Activated CD8-positive, alpha-beta T cell treated with anti-CD3 and anti-CD28 coated beads for 36 hours (primary cell): ENCODE results near the gene TP73. TPM values are rescaled to one million over a fixed set of nuclear protein-coding genes. Genes with fewer than 3 reads are reported as not detected.

ENCODE experiments used
- ATAC-seq: fragments of 200-7000 bp; cut with Tn5 transposase; one replicate; pipeline ENCODE4 v1.10.0; 2021; ENCODE audit warnings: mild to moderate bottlenecking, moderate library complexity
- CTCF ChIA-PET: fragments of 350-600 bp; sonication (Branson Sonifier 250); formaldehyde crosslinking; loops from one replicate; lab custom pipeline; 2021; ENCODE audit warnings: antibody characterized with exemption; lab: Charles Lee
- POLR2A ChIA-PET: fragments of 350-600 bp; sonication (Branson Sonifier 250); formaldehyde crosslinking; loops from one replicate; lab custom pipeline; 2021; ENCODE audit warnings: antibody characterized with exemption; lab: Charles Lee
- DNase-seq: peaks from one replicate; pipeline ENCODE4 v3.0.0-alpha.2; 2020
- H3K27ac Mint-ChIP-seq: one replicate; pipeline ENCODE4 v1.8.0; 2021; ENCODE audit warnings: mild to moderate bottlenecking, mixed read lengths
- H3K27me3 Mint-ChIP-seq: one replicate; pipeline ENCODE4 v1.8.0; 2021; ENCODE audit warnings: mixed read lengths
- H3K36me3 Mint-ChIP-seq: one replicate; pipeline ENCODE4 v1.8.0; 2021; ENCODE audit warnings: low read depth, mixed read lengths
- H3K4me1 Mint-ChIP-seq: one replicate; pipeline ENCODE4 v1.8.0; 2021; ENCODE audit warnings: low read depth, mixed read lengths
- H3K4me3 Mint-ChIP-seq: one replicate; pipeline ENCODE4 v1.8.0; 2021; ENCODE audit warnings: mild to moderate bottlenecking, moderate library complexity, mixed read lengths
- H3K9me3 Mint-ChIP-seq: one replicate; pipeline ENCODE4 v1.8.0; 2021; ENCODE audit warnings: mixed read lengths
- CTCF ChIP-seq: fragments of 200-600 bp; IDR thresholded peaks from one replicate; pipeline ENCODE4 v1.8.0; 2022; ENCODE audit warnings: antibody characterized with exemption, mild to moderate bottlenecking
- intact Hi-C: fragments of 100-400 bp; cut with micrococcal nuclease; formaldehyde crosslinking; loops from one replicate; pipeline ENCODE4 v1.10.0; 2022
- total RNA-seq, 2 experiments: library from RNA; stranded (reverse); gene quantifications; one replicate each; pipeline ENCODE4 v1.2.3, GENCODE V29; 2021

The TP73 gene
- total RNA-seq, 2 experiments from 2014 or later = 0.60 to 0.68 TPM

- Mint-ChIP-seq H3K4me3 (no peak overlapping the region), H3K27me3 (peaks cover 38% of the 10 kb centered on the region), H3K36me3 (peaks cover 2% of the 10 kb centered on the region), H3K4me1 (peaks cover 31% of the 10 kb centered on the region), H3K9me3 (no peaks in the 10 kb centered on the region), H3K27ac (no peak overlapping the region)
- no peak for TF ChIP-seq CTCF
- intact Hi-C loops = no loop called here
- ATAC-seq (no peak), DNase-seq (no peak)
- POLR2A ChIA-PET = no interaction called here
- CTCF ChIA-PET = interaction anchor here (0.9 kb wide), 1 partner anchor 162 kb away, joined by 3 read pairs; no protein-coding TSS in a partner anchor
Measured at GRCh38 chr1:3653286-3653618, 936 bp downstream of the TP73 start.

GRCh38 chr1:3654549-3655281, 2.4 kb downstream of the TP73 start:
- Mint-ChIP-seq H3K27ac (no peak overlapping the region), H3K36me3 (no peaks in the 10 kb centered on the region), H3K4me1 (peaks cover 21% of the 10 kb centered on the region), H3K9me3 (no peaks in the 10 kb centered on the region), H3K4me3 (no peak overlapping the region), H3K27me3 (peaks cover 47% of the 10 kb centered on the region)
- CTCF ChIA-PET = interaction anchor here (1.0 to 1.3 kb wide), 3 partner anchors 8 to 69 kb away, joined by 3 to 4 read pairs (median 3); no protein-coding TSS in a partner anchor
- TF ChIP-seq CTCF = no peak
- intact Hi-C loops = no loop called here
- ATAC-seq = no peak
- no peak for DNase-seq
- POLR2A ChIA-PET = no interaction called here

GRCh38 chr1:3656450-3657095, 4.3 kb downstream of the TP73 start:
- Mint-ChIP-seq H3K4me1 (peaks cover 15% of the 10 kb centered on the region), H3K9me3 (no peaks in the 10 kb centered on the region), H3K36me3 (no peaks in the 10 kb centered on the region), H3K4me3 (no peak overlapping the region), H3K27ac (no peak overlapping the region), H3K27me3 (peaks cover 42% of the 10 kb centered on the region)
- no peak for TF ChIP-seq CTCF
- intact Hi-C loops = no loop called here
- DNase-seq = peak; percentile 60
- POLR2A ChIA-PET = interaction anchor here (1.2 kb wide), 1 partner anchor 10 kb away, joined by 5 read pairs; no protein-coding TSS in a partner anchor
- CTCF ChIA-PET = no interaction called here
- no peak for ATAC-seq

- no peak for ATAC-seq
- H3K27me3 Mint-ChIP-seq = peaks cover 43% of the 10 kb centered on the region
- no peaks in the 10 kb centered on the region for H3K9me3 Mint-ChIP-seq
- H3K4me3 Mint-ChIP-seq = no peak overlapping the region
- no peaks in the 10 kb centered on the region for H3K36me3 Mint-ChIP-seq
- ChIA-PET CTCF (no interaction called here), POLR2A (no interaction called here)
- H3K27ac Mint-ChIP-seq = no peak overlapping the region
- TF ChIP-seq CTCF = no peak
- H3K4me1 Mint-ChIP-seq = peaks cover 15% of the 10 kb centered on the region
- intact Hi-C loops = no loop called here
- DNase-seq = no peak
Measured at GRCh38 chr1:3657096-3657475, 4.8 kb downstream of the TP73 start.

GRCh38 chr1:3657578-3658230, 5.4 kb downstream of the TP73 start:
- H3K9me3 Mint-ChIP-seq = no peaks in the 10 kb centered on the region
- DNase-seq (no peak), ATAC-seq (no peak)
- no peaks in the 10 kb centered on the region for H3K36me3 Mint-ChIP-seq
- H3K4me1 Mint-ChIP-seq = peaks cover 15% of the 10 kb centered on the region
- H3K27me3 Mint-ChIP-seq = peaks cover 46% of the 10 kb centered on the region
- H3K4me3 Mint-ChIP-seq = no peak overlapping the region
- intact Hi-C loops = no loop called here
- no peak overlapping the region for H3K27ac Mint-ChIP-seq
- no peak for TF ChIP-seq CTCF
- POLR2A ChIA-PET = no interaction called here
- CTCF ChIA-PET = no interaction called here
